ENCODE measurements around the gene TBCB. TPM values are rescaled to one million over a fixed set of nuclear protein-coding genes. Genes with fewer than 3 reads are reported as not detected.
"Not testable (repeated sequence)": the region's sequence is repeated elsewhere in the genome, so short reads cannot be mapped to it uniquely, and the experiment has no call there.

TBCB gene
- polyA plus RNA-seq, 3 donors = 167 to 233 (median 178) TPM

- H3K4me1 Mint-ChIP-seq = peaks cover 47% of the 10 kb centered on the region
- H3K36me3 Mint-ChIP-seq; H3K4me2 ChIP-seq (replicated peaks; ENCODE audit: extremely low read depth, low read length, poor library complexity, severe bottlenecking); H3K27me3 Mint-ChIP-seq (ENCODE audit: low read depth in 3 of 3); H3K27me3 ChIP-seq (ENCODE audit: control insufficient read depth in 2 of 2, insufficient read depth in 2 of 2, low read length in 2 of 2); H3K9me3 ChIP-seq (replicated peaks in 1 of 2; ENCODE audit: control insufficient read depth in 1 of 2, insufficient read depth in 1 of 2, low read length in 2 of 2); H3K4me3 Mint-ChIP-seq; intact Hi-C loops (cut with micrococcal nuclease); DNase-seq; H3K27ac ChIP-seq (ENCODE audit: low read depth in 1 of 2, low read length in 2 of 2); H3K79me2 ChIP-seq (ENCODE audit: insufficient read depth, low read length); H3K36me3 ChIP-seq (replicated peaks in 1 of 2; ENCODE audit: control insufficient read depth in 1 of 2, insufficient read depth in 2 of 2, low read length in 2 of 2); H3K9me3 Mint-ChIP-seq; H3K4me3 ChIP-seq (replicated peaks in 1 of 3; ENCODE audit: low read depth in 2 of 3, low read length in 3 of 3); H2AFZ ChIP-seq (ENCODE audit: insufficient read depth, low read depth, low read length, poor library complexity, severe bottlenecking); H4K20me1 ChIP-seq (ENCODE audit: insufficient read depth, low read length); H3K9ac ChIP-seq (ENCODE audit: insufficient read depth, low read length, poor library complexity, severe bottlenecking): not testable (repeated sequence)
- peaks cover 50 to 70% of the 10 kb centered on the region in 2 donors for H3K4me1 ChIP-seq (ENCODE audit: control insufficient read depth in 1 of 2, insufficient read depth in 2 of 2, low read length in 2 of 2)
- peak overlapping the region in 1 of 7 donors; percentile 78 for H3K27ac Mint-ChIP-seq
- 100% methylated on average over 2 of the region's 4 CpGs for WGBS (ENCODE audit: insufficient coverage)
These were observed 19.6 kb downstream of the TBCB start for GRCh38 chr19:36134867-36135266.

- Mint-ChIP-seq H3K36me3 (peaks cover 9 to 10% of the 10 kb centered on the region in 2 donors), H3K27me3 (ENCODE audit: low read depth in 3 of 3) (peaks cover 0 to 7% (median 2%) of the 10 kb centered on the region in 3 donors), H3K4me3 (peak overlapping the region; percentile 11 to 73), H3K4me1 (peaks cover 40% of the 10 kb centered on the region), H3K27ac (peak overlapping the region in 5 of 7 donors; percentile 50 to 84 (median 68)), H3K9me3 (peaks cover 0 to 6% (median 0%) of the 10 kb centered on the region in 7 donors)
- no peak for TF ChIP-seq CTCF (IDR thresholded peaks at IDR 0.05)
- Histone ChIP-seq H3K9ac (ENCODE audit: insufficient read depth, low read length, poor library complexity, severe bottlenecking) (no peak overlapping the region), H3K36me3 (replicated peaks in 1 of 2; ENCODE audit: control insufficient read depth in 1 of 2, insufficient read depth in 2 of 2, low read length in 2 of 2) (peaks cover under 1 to 7% of the 10 kb centered on the region in 2 donors), H4K20me1 (ENCODE audit: insufficient read depth, low read length) (peaks cover 11% of the 10 kb centered on the region), H3K79me2 (ENCODE audit: insufficient read depth, low read length) (peaks cover 20% of the 10 kb centered on the region), H3K27me3 (ENCODE audit: control insufficient read depth in 2 of 2, insufficient read depth in 2 of 2, low read length in 2 of 2) (no peaks in the 10 kb centered on the region), H3K4me1 (ENCODE audit: control insufficient read depth in 1 of 2, insufficient read depth in 2 of 2, low read length in 2 of 2) (peaks cover 38 to 59% of the 10 kb centered on the region in 2 donors), H2AFZ (ENCODE audit: insufficient read depth, low read depth, low read length, poor library complexity, severe bottlenecking) (no peak overlapping the region), H3K27ac (ENCODE audit: low read depth in 1 of 2, low read length in 2 of 2) (peak overlapping the region in 1 of 2 donors; percentile 16), H3K4me2 (replicated peaks; ENCODE audit: extremely low read depth, low read length, poor library complexity, severe bottlenecking) (no peak overlapping the region), H3K4me3 (replicated peaks in 1 of 3; ENCODE audit: low read depth in 2 of 3, low read length in 3 of 3) (no peak overlapping the region), H3K9me3 (replicated peaks in 1 of 2; ENCODE audit: control insufficient read depth in 1 of 2, insufficient read depth in 1 of 2, low read length in 2 of 2) (no peaks in the 10 kb centered on the region)
- peak; percentile 54 to 61 (median 57) for DNase-seq
- WGBS (ENCODE audit: insufficient coverage) = 82% methylated on average over 9 of the region's 12 CpGs
- intact Hi-C loops (cut with micrococcal nuclease) = no loop called here
These were observed 21.9 kb downstream of the TBCB start for GRCh38 chr19:36136964-36137686.

Data from CD14-positive monocyte (primary cell).